Measurements from ENCODE around the gene MACROH2A1.

Gene MACROH2A1

DNA sequence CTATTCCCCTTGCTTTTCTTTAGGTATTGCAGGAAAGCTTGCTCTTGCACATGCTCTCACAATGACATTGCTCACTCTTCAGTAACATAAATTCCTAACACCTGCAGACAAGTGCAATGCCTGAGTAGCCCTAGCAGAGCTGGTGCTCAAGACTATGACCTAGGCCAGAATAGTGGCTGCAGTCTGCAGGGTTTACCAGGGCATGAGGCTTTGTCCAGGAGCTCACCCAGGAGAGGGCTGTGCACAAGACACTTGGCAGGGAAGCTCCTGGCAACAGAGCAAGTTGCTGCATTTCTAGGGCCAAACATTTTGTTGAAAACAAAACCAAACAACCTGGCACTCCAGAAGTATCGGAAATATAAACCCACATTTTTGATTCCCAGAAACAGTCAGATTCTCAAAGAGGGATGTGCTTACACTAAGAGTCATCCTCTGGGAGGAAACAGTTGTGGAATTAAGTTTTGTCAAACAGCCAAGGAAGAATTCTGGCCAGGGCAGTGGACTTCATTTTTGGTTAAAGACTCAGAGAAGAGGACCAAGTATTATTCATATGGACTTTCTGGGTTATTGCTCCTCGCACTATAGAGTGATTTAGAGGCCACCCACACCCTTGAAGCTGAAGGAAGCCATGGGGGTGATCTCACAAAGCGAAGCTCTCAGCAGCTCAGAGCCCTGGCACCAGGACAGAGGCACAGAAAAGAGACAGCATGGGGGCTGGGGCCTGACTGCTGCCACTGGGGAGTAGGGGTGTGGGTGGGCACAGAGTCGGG lies 44.9 kb downstream of the MACROH2A1 start:
- DNase-seq (ENCODE audit: low spot score in 2 of 2) (no peak), ATAC-seq (ENCODE audit: low read depth) (no peak)
- H3K9me3 Mint-ChIP-seq: no peaks in the 10 kb centered on the region
- H3K4me3 Mint-ChIP-seq: no peak overlapping the region
- H3K27me3 Mint-ChIP-seq: no peaks in the 10 kb centered on the region
- H3K27ac Mint-ChIP-seq: no peak overlapping the region
- H3K4me1 Mint-ChIP-seq: no peaks in the 10 kb centered on the region
- peaks cover 26% of the 10 kb centered on the region for H3K36me3 Mint-ChIP-seq

DNA sequence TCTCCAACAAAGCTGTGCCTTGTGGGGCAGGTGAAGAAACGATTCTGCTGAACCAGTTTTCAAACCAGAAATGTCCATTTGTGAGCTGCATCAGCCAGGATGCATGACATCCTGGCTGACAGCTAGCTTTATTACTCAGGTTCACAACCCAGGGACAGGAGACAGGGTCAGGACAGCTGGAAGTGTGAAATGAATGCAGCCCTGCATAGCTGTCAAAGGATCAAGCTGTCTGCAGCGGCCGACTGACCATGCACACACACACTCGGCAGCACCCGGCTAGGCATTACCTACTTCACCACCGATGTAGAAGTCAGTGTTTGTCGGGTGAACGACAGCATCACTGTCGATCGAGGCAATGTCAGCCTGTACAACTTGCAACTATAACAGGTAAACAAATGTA lies 48.5 kb downstream of the MACROH2A1 start:
- H3K27ac Mint-ChIP-seq: peak overlapping the region; percentile 47
- H3K4me1 Mint-ChIP-seq: peaks cover 10% of the 10 kb centered on the region
- no peaks in the 10 kb centered on the region for H3K27me3 Mint-ChIP-seq
- ATAC-seq (ENCODE audit: low read depth): no peak
- peaks cover 16% of the 10 kb centered on the region for H3K36me3 Mint-ChIP-seq
- no peaks in the 10 kb centered on the region for H3K9me3 Mint-ChIP-seq
- DNase-seq (ENCODE audit: low spot score in 2 of 2): no peak
- no peak overlapping the region for H3K4me3 Mint-ChIP-seq

DNA sequence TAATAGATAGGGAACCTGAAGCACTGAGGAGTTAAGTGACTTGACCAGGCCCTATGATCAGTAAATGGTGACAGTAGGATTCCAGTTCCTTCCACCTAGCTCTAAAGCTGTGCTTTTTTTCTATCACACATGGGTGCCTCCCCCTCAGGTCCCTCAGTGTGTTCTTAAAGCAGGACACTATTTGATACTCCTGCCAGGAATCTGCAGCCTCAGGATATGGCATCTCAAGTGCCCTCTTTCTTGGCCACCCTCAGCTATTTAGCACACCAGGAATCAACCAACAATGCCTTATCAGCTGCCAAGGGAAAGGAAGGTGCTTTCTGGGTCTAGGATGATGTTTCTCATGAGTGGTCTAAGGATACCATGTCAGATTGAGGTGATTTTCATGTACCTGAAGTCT lies 49.1 kb downstream of the MACROH2A1 start:
- peak overlapping the region; percentile 47 for H3K27ac Mint-ChIP-seq
- peaks cover 15% of the 10 kb centered on the region for H3K36me3 Mint-ChIP-seq
- no peak overlapping the region for H3K4me3 Mint-ChIP-seq
- no peak for ATAC-seq (ENCODE audit: low read depth)
- no peaks in the 10 kb centered on the region for H3K9me3 Mint-ChIP-seq
- H3K4me1 Mint-ChIP-seq: peaks cover 10% of the 10 kb centered on the region
- DNase-seq (ENCODE audit: low spot score in 2 of 2): no peak
- H3K27me3 Mint-ChIP-seq: no peaks in the 10 kb centered on the region

DNA sequence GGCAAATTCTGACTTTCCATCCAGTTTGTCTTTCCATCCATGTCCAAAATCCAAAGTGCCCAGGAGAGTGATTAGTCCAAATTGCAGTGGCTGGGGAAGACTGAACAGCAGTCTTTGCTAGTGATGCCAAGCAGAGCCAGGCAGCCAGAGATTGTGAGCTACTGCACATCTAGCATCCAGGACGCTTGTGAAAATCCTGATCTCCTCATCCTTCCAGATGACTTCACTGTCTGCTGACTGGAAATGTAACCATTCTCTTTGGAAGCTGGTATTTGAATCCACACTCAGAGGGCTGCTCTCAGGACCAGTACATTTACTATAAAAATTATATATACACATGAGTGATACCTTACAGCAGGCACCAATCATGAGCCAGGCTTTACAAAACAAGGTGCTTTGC lies 49.6 kb downstream of the MACROH2A1 start:
- Mint-ChIP-seq H3K27me3 (no peaks in the 10 kb centered on the region), H3K4me3 (no peak overlapping the region), H3K4me1 (peaks cover 10% of the 10 kb centered on the region), H3K27ac (peak overlapping the region; percentile 65), H3K36me3 (peaks cover 16% of the 10 kb centered on the region), H3K9me3 (no peaks in the 10 kb centered on the region)
- ATAC-seq (ENCODE audit: low read depth) (no peak), DNase-seq (ENCODE audit: low spot score in 2 of 2) (no peak)

DNA sequence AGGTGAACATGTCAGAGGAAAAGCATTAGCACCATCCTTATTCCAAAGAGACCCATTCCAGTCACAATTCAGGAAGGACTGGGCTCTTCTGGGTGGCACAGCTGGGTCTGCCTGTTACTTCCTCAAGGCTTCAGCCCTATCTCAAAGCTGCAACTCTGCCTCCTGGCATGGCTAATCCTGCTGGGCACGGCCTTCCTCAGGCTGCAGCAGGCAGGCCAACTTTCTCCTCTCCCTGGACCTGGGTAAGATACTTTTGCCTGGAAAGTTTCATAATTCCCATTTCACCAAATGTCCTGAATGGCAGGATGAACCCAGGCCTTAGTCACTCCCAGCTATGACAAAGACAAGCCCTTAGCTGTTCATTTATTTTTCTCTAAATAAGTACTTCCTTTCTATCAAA lies 50.1 kb downstream of the MACROH2A1 start:
- H3K27me3 Mint-ChIP-seq: no peaks in the 10 kb centered on the region
- no peak overlapping the region for H3K4me3 Mint-ChIP-seq
- H3K9me3 Mint-ChIP-seq: no peaks in the 10 kb centered on the region
- peak overlapping the region; percentile 65 for H3K27ac Mint-ChIP-seq
- peaks cover 10% of the 10 kb centered on the region for H3K4me1 Mint-ChIP-seq
- ATAC-seq (ENCODE audit: low read depth) (no peak), DNase-seq (ENCODE audit: low spot score in 2 of 2) (no peak)
- H3K36me3 Mint-ChIP-seq: peaks cover 17% of the 10 kb centered on the region

DNA sequence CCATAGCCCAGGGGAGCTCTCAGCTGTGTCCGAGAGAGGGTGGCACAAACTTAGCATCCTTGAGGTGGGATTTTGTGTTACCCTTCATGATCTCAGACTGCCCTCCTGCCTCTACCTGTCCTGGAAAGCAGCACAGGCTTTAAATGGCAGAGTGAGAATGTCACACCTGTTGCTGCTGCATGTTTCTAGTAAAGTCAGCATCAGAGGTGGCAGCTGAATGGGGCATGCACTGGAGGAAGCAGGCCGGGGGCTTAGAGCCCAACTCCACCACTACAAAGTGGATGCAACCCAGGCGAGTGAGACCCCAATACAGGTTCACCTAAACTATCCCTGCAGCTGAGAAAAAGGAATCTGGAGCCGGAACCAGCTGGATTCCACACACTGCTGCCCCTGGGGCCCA lies 51.6 kb downstream of the MACROH2A1 start:
- Mint-ChIP-seq H3K4me1 (peaks cover 10% of the 10 kb centered on the region), H3K36me3 (peaks cover 28% of the 10 kb centered on the region), H3K4me3 (no peak overlapping the region), H3K27me3 (no peaks in the 10 kb centered on the region), H3K27ac (no peak overlapping the region), H3K9me3 (no peaks in the 10 kb centered on the region)
- DNase-seq (ENCODE audit: low spot score in 2 of 2): no peak
- no peak for ATAC-seq (ENCODE audit: low read depth)

DNA sequence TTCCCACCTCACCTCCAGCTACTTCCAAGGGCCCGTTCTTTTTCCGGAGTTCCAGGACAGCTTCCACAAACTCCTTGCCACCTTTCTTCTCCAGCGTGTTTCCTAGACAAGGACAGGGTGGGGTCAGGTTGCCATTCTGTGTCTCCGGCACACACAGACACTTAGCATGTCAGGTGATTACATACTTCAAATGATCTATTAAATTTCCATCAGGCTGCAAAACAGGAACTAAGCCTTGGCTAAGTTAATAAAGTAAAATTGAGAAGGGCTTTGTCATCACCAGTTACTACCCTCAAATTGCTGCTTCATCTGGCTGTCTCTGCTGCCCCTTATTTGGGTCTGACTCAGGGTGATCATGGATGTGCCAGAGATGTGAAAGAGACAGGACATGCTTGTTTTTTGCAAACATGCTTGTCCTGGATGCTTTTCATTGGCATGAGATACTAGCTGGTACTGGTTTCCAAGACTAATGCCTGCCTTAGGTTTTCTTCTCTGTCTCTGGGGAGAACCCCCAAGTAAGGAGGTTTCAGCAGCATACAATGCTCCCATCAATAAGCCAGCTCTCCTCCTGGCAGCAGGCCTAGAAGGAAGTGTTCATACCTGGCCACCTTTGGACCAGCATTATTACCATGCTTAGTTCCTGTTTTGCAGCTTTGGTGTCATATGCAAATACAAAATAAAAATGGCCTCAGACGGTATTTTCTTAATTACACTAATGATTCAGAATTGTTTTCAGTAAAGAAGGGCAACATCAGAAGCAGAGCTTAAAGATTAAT lies 52.9 kb downstream of the MACROH2A1 start:
- peaks cover 10% of the 10 kb centered on the region for H3K4me1 Mint-ChIP-seq
- ATAC-seq (ENCODE audit: low read depth): peak; percentile 89
- peaks cover 32% of the 10 kb centered on the region for H3K36me3 Mint-ChIP-seq
- H3K27ac Mint-ChIP-seq: peak overlapping the region; percentile 70
- no peaks in the 10 kb centered on the region for H3K27me3 Mint-ChIP-seq
- DNase-seq (ENCODE audit: low spot score in 2 of 2): no peak
- peak overlapping the region; percentile 60 for H3K4me3 Mint-ChIP-seq
- no peaks in the 10 kb centered on the region for H3K9me3 Mint-ChIP-seq

DNA sequence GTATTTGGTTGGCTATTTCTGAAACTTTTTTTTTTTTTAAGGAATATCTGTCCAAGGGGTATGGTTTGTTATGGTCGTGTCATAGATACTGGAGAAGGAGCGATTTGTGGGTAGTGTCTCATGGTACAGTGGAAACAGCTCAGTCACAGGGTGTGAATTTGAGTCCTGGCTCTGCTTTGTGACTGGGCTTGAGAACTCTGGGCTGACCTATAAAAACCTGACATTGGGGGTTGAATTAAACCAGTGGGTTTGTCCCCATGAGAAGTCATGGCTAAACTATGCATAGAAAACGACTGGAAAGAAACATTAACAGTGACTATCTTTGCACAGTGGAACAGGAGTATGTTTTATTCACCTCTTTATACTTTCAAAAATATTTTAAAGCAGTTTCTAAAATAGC lies 54.7 kb downstream of the MACROH2A1 start:
- H3K27me3 Mint-ChIP-seq: no peaks in the 10 kb centered on the region
- DNase-seq (ENCODE audit: low spot score in 2 of 2): no peak
- peaks cover 10% of the 10 kb centered on the region for H3K4me1 Mint-ChIP-seq
- H3K27ac Mint-ChIP-seq: no peak overlapping the region
- no peaks in the 10 kb centered on the region for H3K9me3 Mint-ChIP-seq
- no peak for ATAC-seq (ENCODE audit: low read depth)
- H3K36me3 Mint-ChIP-seq: peaks cover 34% of the 10 kb centered on the region
- H3K4me3 Mint-ChIP-seq: no peak overlapping the region

DNA sequence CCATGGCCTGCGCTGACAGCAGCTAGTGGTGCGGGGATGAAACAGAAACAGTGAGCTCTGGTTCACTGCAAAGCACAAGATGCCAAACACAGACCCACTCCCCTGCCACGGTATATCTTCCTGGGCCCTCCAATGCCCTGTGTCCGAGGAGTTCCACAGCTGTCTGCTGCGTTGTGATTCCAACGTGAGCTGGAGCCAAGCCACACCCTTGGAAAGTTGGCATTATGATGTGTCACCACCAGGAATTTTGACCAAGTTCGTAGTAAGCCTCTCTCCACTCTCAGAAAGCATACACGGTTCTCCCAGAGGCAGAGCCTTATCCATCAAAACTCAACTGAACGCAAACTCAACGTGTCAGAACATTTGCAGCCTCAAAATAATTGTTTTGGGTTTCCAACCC lies 55.6 kb downstream of the MACROH2A1 start:
- no peaks in the 10 kb centered on the region for H3K27me3 Mint-ChIP-seq
- no peaks in the 10 kb centered on the region for H3K9me3 Mint-ChIP-seq
- H3K36me3 Mint-ChIP-seq: peaks cover 32% of the 10 kb centered on the region
- H3K27ac Mint-ChIP-seq: no peak overlapping the region
- ATAC-seq (ENCODE audit: low read depth) (no peak), DNase-seq (ENCODE audit: low spot score in 2 of 2) (no peak)
- peaks cover 10% of the 10 kb centered on the region for H3K4me1 Mint-ChIP-seq
- H3K4me3 Mint-ChIP-seq: no peak overlapping the region

DNA sequence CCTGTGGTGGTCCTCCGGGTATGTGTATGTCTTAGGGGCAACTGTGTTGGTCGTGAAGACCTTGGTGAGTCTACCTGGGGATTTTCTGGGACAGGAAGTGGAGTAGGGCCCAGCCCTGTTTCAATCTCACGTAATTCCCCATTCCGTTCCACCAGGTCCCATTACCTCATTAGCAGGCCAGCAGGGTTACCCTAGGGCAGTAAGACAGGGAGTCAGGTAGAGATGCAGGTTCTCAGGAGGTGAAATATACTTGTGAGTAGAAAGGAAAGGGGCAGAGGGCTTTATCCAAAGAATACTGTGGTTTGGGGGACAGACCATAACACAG lies 56.5 kb downstream of the MACROH2A1 start:
- Mint-ChIP-seq H3K9me3 (no peaks in the 10 kb centered on the region), H3K36me3 (peaks cover 33% of the 10 kb centered on the region), H3K27me3 (no peaks in the 10 kb centered on the region), H3K4me1 (peaks cover 10% of the 10 kb centered on the region), H3K4me3 (no peak overlapping the region), H3K27ac (peak overlapping the region; percentile 50)
- ATAC-seq (ENCODE audit: low read depth) (no peak), DNase-seq (ENCODE audit: low spot score in 2 of 2) (no peak)

DNA sequence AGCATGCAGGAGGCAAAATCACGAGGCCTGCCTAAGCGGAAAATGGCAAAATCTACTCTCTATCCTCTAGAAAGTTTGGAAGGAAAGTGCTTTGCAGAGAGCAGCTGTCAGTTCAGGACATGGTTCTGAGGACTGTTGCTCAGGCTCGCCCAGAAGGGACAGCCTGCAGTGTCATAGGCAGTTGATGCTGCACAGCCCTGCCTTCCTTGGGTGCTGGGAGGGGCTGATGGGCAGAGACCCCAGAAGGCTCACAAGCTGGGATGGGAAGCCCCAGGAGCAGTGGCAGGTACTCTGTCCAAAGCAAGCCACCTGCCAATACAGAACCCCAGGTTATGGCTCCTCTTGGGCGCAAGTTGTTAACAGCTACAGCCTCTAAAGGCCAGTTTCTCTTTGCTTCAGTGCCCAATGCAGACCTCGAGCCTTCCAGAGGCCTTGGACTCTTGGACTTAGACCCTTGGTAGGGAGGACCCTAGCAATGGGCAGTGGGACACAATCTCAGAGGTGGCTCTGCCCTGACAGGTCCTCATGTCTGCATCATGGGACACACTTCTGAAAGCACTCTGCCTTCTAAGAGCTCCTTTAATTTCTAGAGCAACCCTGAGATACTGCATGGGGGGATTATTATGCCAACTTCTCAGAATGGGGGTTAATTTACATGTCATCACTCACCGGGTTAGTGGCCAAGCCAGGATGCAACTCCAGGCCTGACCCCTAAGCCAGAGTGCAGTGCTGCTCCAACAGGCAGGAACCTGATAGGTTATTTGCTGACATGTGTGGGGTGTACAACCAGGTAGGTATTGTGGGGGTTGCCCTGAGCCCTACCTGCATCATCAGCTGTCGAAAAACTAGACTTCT lies 57.1 kb downstream of the MACROH2A1 start:
- peaks cover 35% of the 10 kb centered on the region for H3K36me3 Mint-ChIP-seq
- peaks cover 10% of the 10 kb centered on the region for H3K4me1 Mint-ChIP-seq
- H3K27ac Mint-ChIP-seq: peak overlapping the region; percentile 50
- no peak overlapping the region for H3K4me3 Mint-ChIP-seq
- ATAC-seq (ENCODE audit: low read depth) (no peak), DNase-seq (ENCODE audit: low spot score in 2 of 2) (no peak)
- no peaks in the 10 kb centered on the region for H3K9me3 Mint-ChIP-seq
- H3K27me3 Mint-ChIP-seq: no peaks in the 10 kb centered on the region

DNA sequence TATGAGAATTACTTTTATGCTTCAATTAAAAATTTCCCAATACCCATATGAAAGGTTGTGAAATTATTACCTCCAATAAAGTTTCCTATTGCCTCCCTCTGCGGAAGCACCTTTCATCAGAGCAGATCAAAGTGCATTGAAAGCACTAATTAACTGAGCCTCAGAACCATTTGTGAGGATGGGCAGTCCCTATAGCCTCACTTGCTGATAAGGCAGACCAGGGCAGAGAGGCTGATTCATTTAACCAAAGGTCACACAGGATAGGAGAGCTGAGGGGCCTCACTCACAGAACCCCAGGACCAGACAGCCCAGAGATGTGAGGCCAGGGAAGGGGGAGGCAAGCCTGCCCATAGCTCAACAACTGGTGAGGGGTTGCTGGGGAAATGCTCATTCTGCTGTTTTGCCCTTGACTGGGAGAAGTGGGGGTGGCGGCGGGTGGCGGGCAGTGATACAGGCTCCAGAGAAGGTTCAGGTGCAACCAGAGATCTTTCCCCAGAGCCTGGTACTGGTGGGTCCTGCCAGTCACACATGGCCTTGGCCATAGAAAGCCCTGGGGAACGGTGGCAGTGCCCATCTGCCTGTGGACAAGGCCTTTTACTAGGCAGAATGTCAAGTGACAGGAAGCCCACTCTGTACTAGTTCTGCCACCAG lies 57.9 kb downstream of the MACROH2A1 start:
- no peaks in the 10 kb centered on the region for H3K27me3 Mint-ChIP-seq
- H3K36me3 Mint-ChIP-seq: peaks cover 37% of the 10 kb centered on the region
- no peak overlapping the region for H3K27ac Mint-ChIP-seq
- H3K4me3 Mint-ChIP-seq: no peak overlapping the region
- ATAC-seq (ENCODE audit: low read depth) (no peak), DNase-seq (ENCODE audit: low spot score in 2 of 2) (no peak)
- no peaks in the 10 kb centered on the region for H3K9me3 Mint-ChIP-seq
- H3K4me1 Mint-ChIP-seq: peaks cover 4% of the 10 kb centered on the region

DNA sequence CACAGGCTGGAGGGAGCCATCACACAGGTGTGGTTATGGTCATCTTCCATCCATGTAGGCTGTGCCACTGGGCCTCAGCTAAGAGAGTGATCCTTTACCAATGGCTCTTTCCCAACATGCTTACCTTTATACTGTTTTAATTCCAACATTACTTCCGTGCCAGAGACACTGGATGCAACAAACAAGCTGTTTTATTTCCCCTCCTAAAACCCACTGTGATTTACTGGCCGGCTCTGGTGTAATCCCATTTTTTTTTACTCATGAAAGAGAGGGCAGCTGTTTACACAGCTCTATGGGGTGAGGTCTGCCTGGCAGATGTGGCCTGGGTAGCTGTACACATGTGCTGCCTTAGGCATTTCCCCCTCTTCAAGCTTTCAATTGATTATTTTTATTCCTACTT lies 58.5 kb downstream of the MACROH2A1 start:
- H3K27ac Mint-ChIP-seq: no peak overlapping the region
- no peaks in the 10 kb centered on the region for H3K27me3 Mint-ChIP-seq
- no peak for DNase-seq (ENCODE audit: low spot score in 2 of 2)

DNA sequence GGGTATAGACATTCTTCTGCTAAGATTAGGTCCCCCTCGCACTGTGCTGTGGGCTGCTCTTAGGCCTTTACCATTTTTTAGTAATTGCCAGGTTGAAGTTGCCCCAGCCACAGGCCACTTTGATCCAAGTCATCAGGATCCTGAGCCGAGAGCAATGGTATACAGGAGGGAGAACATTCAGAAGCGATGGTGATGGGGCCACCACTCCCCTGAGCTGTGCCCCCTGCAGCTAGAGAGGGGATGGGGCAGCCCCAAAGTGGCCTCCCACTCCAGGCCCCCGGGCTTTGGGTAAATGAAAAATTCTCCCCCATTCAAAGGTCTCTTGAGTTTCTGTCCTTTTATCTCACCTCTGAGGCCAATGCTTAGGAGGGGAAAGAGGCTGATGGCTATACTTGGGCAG lies 59.4 kb downstream of the MACROH2A1 start:
- H3K27ac Mint-ChIP-seq: no peak overlapping the region
- no peak overlapping the region for H3K4me3 Mint-ChIP-seq
- ATAC-seq (ENCODE audit: low read depth): no peak
- no peaks in the 10 kb centered on the region for H3K9me3 Mint-ChIP-seq
- no peaks in the 10 kb centered on the region for H3K27me3 Mint-ChIP-seq
- H3K36me3 Mint-ChIP-seq: peaks cover 38% of the 10 kb centered on the region
- H3K4me1 Mint-ChIP-seq: no peaks in the 10 kb centered on the region
- DNase-seq (ENCODE audit: low spot score in 2 of 2): no peak

More for the DNA sequence above, 58.5 kb downstream of the MACROH2A1 start:
- Mint-ChIP-seq H3K4me3 (no peak overlapping the region), H3K36me3 (peaks cover 37% of the 10 kb centered on the region), H3K4me1 (no peaks in the 10 kb centered on the region), H3K9me3 (no peaks in the 10 kb centered on the region)
- no peak for ATAC-seq (ENCODE audit: low read depth)

Measured in memory B cell (primary cell).